PC-9 (cell line): ENCODE data around the gene STRA6. TPM values are rescaled to one million over a fixed set of nuclear protein-coding genes. Genes with fewer than 3 reads are reported as not detected.

ENCODE experiments used
- BruUV-seq: library from RNA; stranded (reverse); fragments of 400-500 nt; replicated peaks from 2 replicates; lab custom pipeline; 2021; lab: Mats Ljungman, UMichigan
- CTCF ChIA-PET: fragments of 300-600 bp; sonication (Branson Sonifier 250); formaldehyde crosslinking; loops from one replicate; lab custom pipeline; 2022; ENCODE audit warnings: antibody characterized with exemption; lab: Charles Lee
- POLR2A ChIA-PET: fragments of 300-600 bp; sonication (Branson Sonifier 250); formaldehyde crosslinking; loops from one replicate; lab custom pipeline; 2022; ENCODE audit warnings: antibody characterized with exemption; ENCODE audit not compliant: unreplicated experiment; lab: Charles Lee
- DNase-seq, 2 experiments: peaks; one replicate each; pipeline versions ENCODE4 v3.0.0 to v3.0.0-alpha.2; 2015 to 2022; ENCODE audit warnings: mixed read lengths in 1 of 2
- H2AFZ ChIP-seq: fragments of 200-600 bp; sonication (generic); 2 replicates; pipeline ENCODE4 v1.8.1; 2017; ENCODE audit warnings: antibody characterized with exemption
- H3F3A ChIP-seq: fragments of 200-600 bp; sonication (generic); 2 replicates; pipeline ENCODE4 v1.8.1; 2017; ENCODE audit warnings: antibody characterized with exemption, mild to moderate bottlenecking, low read depth; ENCODE audit not compliant: insufficient read depth
- H3K27ac ChIP-seq: fragments of 200-600 bp; sonication (generic); 2 replicates; pipeline ENCODE4 v1.6.1; 2016; ENCODE audit warnings: mixed run types
- H3K27me3 ChIP-seq: fragments of 200-600 bp; sonication (generic); 2 replicates; pipeline ENCODE4 v1.6.1; 2016; ENCODE audit warnings: low read depth, mixed run types; ENCODE audit not compliant: insufficient read depth
- H3K36me3 ChIP-seq: fragments of 200-600 bp; sonication (generic); 2 replicates; pipeline ENCODE4 v1.6.1; 2016; ENCODE audit warnings: low read depth, mixed run types
- H3K4me1 ChIP-seq: fragments of 200-600 bp; sonication (generic); replicated peaks from 2 replicates; pipeline ENCODE4 v1.6.1; 2016; ENCODE audit warnings: mixed run types; ENCODE audit not compliant: insufficient read depth
- H3K4me2 ChIP-seq: fragments of 200-600 bp; sonication (generic); 2 replicates; pipeline ENCODE4 v1.6.1; 2017; ENCODE audit warnings: mixed run types
- H3K4me3 ChIP-seq: fragments of 200-600 bp; sonication (generic); 2 replicates; pipeline ENCODE4 v1.6.1; 2016; ENCODE audit warnings: mixed run types
- H3K79me2 ChIP-seq: fragments of 200-600 bp; sonication (generic); 2 replicates; pipeline ENCODE4 v1.6.1; 2017; ENCODE audit warnings: low read depth, mixed run types
- H3K9me2 ChIP-seq: fragments of 200-600 bp; sonication (generic); 2 replicates; pipeline ENCODE4 v1.8.1; 2017; ENCODE audit warnings: mild to moderate bottlenecking; ENCODE audit not compliant: insufficient read depth
- H3K9me3 ChIP-seq: fragments of 200-600 bp; sonication (generic); 2 replicates; pipeline ENCODE4 v1.8.1; 2016; ENCODE audit warnings: low read depth; ENCODE audit not compliant: insufficient read depth
- H4K20me1 ChIP-seq: fragments of 200-600 bp; sonication (generic); 2 replicates; pipeline ENCODE4 v1.8.1; 2017; ENCODE audit not compliant: insufficient read depth
- EZH2 ChIP-seq: fragments of 200-600 bp; sonication (generic); IDR thresholded peaks from 2 replicates; pipeline ENCODE4 v1.8.0; 2017; ENCODE audit warnings: antibody characterized with exemption, low read depth
- intact Hi-C: fragments of 100-400 bp; cut with micrococcal nuclease; formaldehyde crosslinking; loops from one replicate; pipeline ENCODE4 v1.10.0; 2022; ENCODE audit not compliant: unreplicated experiment
- total RNA-seq: library from RNA; stranded (reverse); gene quantifications from 2 replicates; pipeline ENCODE4 v1.2.3, GENCODE V29; 2021
- TF ChIP-seq, protein P1 (sequence below): fragments of 200-600 bp; sonication (generic); conservative IDR thresholded peaks from 2 replicates; pipeline ENCODE4 v1.6.1; 2017; ENCODE audit warnings: mixed run types, antibody characterized with exemption, mild to moderate bottlenecking, moderate library complexity

Gene STRA6
- total RNA-seq, 1 experiment from 2014 or later: 64.9 TPM

DNA sequence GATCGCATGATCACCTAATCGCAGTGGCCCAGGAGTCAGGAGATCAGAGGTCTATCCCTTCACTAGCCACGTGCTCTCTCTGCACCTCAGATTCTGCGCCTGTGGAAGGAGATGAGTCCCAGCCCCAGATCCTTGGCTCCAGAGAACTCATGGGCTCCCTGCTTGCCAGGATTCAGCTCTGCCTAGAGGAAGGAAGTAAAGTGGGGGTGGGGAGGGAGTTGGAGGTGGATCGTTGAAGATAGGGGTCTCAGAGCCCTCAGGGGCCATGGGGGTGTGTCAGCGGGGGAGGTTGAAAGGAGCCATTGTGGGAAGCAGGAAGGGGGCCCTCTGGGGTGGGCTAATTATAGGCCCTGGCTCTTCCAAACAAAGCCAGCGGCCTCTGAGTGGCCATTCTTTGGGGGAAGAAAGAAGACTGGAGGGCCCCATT is 11.3 kb upstream of the STRA6 start:
- Histone ChIP-seq H3K4me3 (no peak overlapping the region), H3F3A (peaks cover 33% of the 10 kb centered on the region), H3K4me1 (peaks cover 69% of the 10 kb centered on the region), H3K9me3 (no peaks in the 10 kb centered on the region), H4K20me1 (no peaks in the 10 kb centered on the region), H3K27ac (peak overlapping the region; percentile 88), H2AFZ (no peak overlapping the region), H3K36me3 (no peaks in the 10 kb centered on the region), H3K9me2 (no peaks in the 10 kb centered on the region), H3K79me2 (no peaks in the 10 kb centered on the region), H3K27me3 (no peaks in the 10 kb centered on the region), H3K4me2 (peak overlapping the region; percentile 73; the same call in 1 of the 2 replicates)
- TF ChIP-seq EZH2: no peak
- TF ChIP-seq, protein P1, sequence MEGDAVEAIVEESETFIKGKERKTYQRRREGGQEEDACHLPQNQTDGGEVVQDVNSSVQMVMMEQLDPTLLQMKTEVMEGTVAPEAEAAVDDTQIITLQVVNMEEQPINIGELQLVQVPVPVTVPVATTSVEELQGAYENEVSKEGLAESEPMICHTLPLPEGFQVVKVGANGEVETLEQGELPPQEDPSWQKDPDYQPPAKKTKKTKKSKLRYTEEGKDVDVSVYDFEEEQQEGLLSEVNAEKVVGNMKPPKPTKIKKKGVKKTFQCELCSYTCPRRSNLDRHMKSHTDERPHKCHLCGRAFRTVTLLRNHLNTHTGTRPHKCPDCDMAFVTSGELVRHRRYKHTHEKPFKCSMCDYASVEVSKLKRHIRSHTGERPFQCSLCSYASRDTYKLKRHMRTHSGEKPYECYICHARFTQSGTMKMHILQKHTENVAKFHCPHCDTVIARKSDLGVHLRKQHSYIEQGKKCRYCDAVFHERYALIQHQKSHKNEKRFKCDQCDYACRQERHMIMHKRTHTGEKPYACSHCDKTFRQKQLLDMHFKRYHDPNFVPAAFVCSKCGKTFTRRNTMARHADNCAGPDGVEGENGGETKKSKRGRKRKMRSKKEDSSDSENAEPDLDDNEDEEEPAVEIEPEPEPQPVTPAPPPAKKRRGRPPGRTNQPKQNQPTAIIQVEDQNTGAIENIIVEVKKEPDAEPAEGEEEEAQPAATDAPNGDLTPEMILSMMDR: no peak
- ChIA-PET POLR2A (no interaction called here), CTCF (no interaction called here)
- no peak for DNase-seq
- intact Hi-C loops: loop anchor here (2.0 kb wide), 2 partner anchors 13 to 27 kb away; no protein-coding TSS in a partner anchor
- no TSS peak for BruUV-seq

DNA sequence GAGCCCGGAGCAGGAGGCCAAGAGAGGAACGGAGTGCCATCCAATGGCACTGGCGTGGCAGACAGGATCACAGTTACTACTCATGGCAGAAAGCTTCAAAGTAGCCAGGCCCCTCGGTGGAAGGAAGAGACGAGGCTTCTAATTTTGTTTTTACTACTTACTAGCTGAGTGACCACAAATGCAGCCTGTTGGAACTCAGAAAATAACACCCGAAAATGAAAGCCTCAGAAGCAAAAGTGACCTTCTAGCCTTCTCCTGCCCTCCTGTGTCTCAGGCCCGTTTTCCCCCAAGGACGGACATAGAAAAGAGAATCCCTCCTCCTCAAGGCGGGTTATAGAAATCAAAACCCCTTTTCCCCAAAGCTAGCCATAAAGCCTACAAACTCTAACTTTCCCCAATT is 9.9 kb upstream of the STRA6 start:
- Histone ChIP-seq H3K4me2 (no peak overlapping the region), H3K27ac (no peak overlapping the region), H2AFZ (no peak overlapping the region), H3F3A (peaks cover 36% of the 10 kb centered on the region), H3K27me3 (no peaks in the 10 kb centered on the region), H3K36me3 (no peaks in the 10 kb centered on the region), H3K9me3 (no peaks in the 10 kb centered on the region), H3K79me2 (no peaks in the 10 kb centered on the region), H3K4me1 (peaks cover 72% of the 10 kb centered on the region), H3K9me2 (no peaks in the 10 kb centered on the region), H4K20me1 (no peaks in the 10 kb centered on the region), H3K4me3 (no peak overlapping the region)
- BruUV-seq: no TSS peak
- POLR2A ChIA-PET: no interaction called here
- no peak for TF ChIP-seq EZH2
- CTCF ChIA-PET: no interaction called here
- no peak for DNase-seq
- intact Hi-C loops: no loop called here

DNA sequence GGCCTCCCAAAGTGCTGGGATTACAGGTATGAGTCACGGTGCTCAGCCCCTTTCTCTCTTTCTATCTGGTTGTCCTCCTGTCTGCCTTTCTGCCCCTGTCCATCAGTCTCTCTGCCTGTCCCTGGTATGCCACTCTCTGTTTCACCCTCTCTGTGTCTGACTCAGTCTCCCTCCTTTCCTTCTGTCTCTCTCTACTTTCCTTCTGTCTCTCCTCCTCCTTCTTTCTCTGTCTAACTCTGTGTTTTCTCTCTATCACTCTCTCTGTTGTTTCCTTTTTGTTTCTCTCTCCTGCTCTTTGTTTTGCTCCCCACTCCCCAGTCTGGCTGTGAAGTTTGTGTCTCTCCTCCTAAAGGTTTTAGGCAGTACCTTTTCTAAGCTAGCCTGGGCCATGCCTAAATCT is 9.1 kb upstream of the STRA6 start:
- no peaks in the 10 kb centered on the region for H3K27me3 ChIP-seq
- no peak overlapping the region for H2AFZ ChIP-seq
- peaks cover 72% of the 10 kb centered on the region for H3K4me1 ChIP-seq
- H4K20me1 ChIP-seq: no peaks in the 10 kb centered on the region
- intact Hi-C loops: no loop called here
- no peak for TF ChIP-seq EZH2
- TF ChIP-seq, protein P1: no peak
- H3F3A ChIP-seq: peaks cover 40% of the 10 kb centered on the region
- H3K4me2 ChIP-seq: no peak overlapping the region
- DNase-seq: no peak
- ChIA-PET CTCF (no interaction called here), POLR2A (no interaction called here)
- no peaks in the 10 kb centered on the region for H3K9me2 ChIP-seq
- H3K4me3 ChIP-seq: no peak overlapping the region
- H3K36me3 ChIP-seq: no peaks in the 10 kb centered on the region
- no peaks in the 10 kb centered on the region for H3K9me3 ChIP-seq
- no TSS peak for BruUV-seq
- no peak overlapping the region for H3K27ac ChIP-seq
- no peaks in the 10 kb centered on the region for H3K79me2 ChIP-seq

DNA sequence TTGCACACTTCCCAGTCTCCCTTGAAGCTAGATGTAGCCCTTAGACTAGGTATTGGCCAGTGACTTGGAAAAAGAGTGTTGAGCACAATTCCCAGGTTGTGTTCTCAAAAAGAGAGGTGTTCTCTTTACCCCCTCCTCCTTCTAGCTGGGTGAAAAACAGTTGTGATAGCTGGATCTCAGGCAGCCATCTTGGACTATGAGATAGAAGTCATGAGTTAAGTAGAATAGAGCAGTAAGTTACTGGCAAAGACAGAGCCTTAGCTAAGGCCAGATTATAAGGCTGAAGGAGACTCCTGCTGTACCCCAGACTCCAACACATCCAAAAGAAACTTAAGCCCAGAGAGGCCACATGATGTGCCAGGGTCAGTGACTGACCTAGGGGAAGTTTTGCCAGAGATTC is 8.1 kb upstream of the STRA6 start:
- Histone ChIP-seq H3K4me2 (no peak overlapping the region), H3K4me3 (no peak overlapping the region), H2AFZ (no peak overlapping the region), H3K27ac (no peak overlapping the region), H3K27me3 (no peaks in the 10 kb centered on the region), H3F3A (peaks cover 34% of the 10 kb centered on the region), H3K4me1 (peaks cover 71% of the 10 kb centered on the region), H3K9me3 (no peaks in the 10 kb centered on the region), H4K20me1 (no peaks in the 10 kb centered on the region), H3K9me2 (no peaks in the 10 kb centered on the region), H3K36me3 (no peaks in the 10 kb centered on the region), H3K79me2 (peaks cover 4% of the 10 kb centered on the region; the same call in 1 of the 2 replicates)
- no TSS peak for BruUV-seq
- DNase-seq: no peak
- ChIA-PET POLR2A (interaction anchor here (0.7 kb wide), 1 partner anchor 14 kb away, joined by 3 read pairs; no protein-coding TSS in a partner anchor), CTCF (no interaction called here)
- TF ChIP-seq EZH2: no peak
- TF ChIP-seq, protein P1: no peak
- intact Hi-C loops: no loop called here
